ENCODE measurements around the gene PAFAH2. TPM values are rescaled to one million over a fixed set of nuclear protein-coding genes. Genes with fewer than 3 reads are reported as not detected.
"Not testable (repeated sequence)": the region's sequence is repeated elsewhere in the genome, so short reads cannot be mapped to it uniquely, and the experiment has no call there.

The PAFAH2 gene
- total and polyA plus RNA-seq, 2 donors: 28.2 to 73.1 TPM

DNA sequence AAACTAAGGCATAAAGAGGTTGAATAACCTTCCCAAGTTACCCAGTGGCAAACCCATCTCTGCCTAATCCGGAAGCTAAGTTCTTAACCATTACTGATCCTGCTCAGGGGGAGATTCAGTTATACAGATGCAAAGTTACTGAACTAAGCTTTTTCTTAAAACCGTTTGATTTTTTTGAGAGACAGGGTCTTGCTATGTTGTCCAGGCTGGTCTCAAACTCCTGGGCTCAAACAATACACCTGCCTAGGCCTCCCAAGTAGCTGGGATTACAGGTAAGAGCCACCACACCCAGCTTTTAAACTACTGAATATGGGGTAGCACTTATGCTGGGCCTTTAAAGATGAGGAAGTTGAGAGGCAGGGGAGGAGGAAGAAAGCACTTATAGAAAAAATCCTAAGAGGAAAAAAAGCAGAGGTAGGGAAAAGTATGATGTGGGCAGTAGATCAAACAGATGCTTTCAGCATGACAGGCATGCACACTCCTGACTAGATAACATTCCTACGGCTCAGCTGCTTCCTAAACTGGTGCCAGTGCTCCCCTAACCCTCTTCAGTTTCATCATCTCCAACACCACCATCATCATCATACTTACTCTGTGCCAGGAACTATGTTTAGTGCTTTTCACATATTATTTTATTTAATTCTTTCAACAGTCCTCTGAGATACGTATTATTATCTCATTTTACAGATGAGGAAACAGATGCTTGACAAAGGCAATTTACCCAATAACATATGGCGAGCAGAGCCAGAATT, 5.8 kb downstream of the PAFAH2 start:
- peaks cover 41 to 89% of the 10 kb centered on the region in 2 donors for H3K4me1 ChIP-seq (ENCODE audit: control insufficient read depth in 2 of 2, insufficient read depth in 2 of 2, low read length in 2 of 2)
- WGBS: 79% methylated on average over 5 of the region's 5 CpGs
- H3K9me3 ChIP-seq (ENCODE audit: control insufficient read depth in 2 of 2, insufficient read depth in 1 of 2, low read length in 1 of 2): no peaks in the 10 kb centered on the region
- H3K27ac ChIP-seq (ENCODE audit: low read depth in 1 of 2, low read length in 1 of 2): peak overlapping the region; percentile 80 to 96
- H3K4me3 ChIP-seq (ENCODE audit: low read length in 2 of 2): peak overlapping the region in 1 of 2 donors; percentile 24
- no peaks in the 10 kb centered on the region for H3K27me3 ChIP-seq (ENCODE audit: control insufficient read depth in 2 of 2, insufficient read depth in 1 of 2, low read length in 1 of 2)
- no peak for DNase-seq (ENCODE audit: low read depth in 6 of 9, low spot score in 9 of 9)
- H3K36me3 ChIP-seq (ENCODE audit: control insufficient read depth in 2 of 2, insufficient read depth in 2 of 2, low read length in 1 of 2): peaks cover 8 to 19% of the 10 kb centered on the region in 2 donors

DNA sequence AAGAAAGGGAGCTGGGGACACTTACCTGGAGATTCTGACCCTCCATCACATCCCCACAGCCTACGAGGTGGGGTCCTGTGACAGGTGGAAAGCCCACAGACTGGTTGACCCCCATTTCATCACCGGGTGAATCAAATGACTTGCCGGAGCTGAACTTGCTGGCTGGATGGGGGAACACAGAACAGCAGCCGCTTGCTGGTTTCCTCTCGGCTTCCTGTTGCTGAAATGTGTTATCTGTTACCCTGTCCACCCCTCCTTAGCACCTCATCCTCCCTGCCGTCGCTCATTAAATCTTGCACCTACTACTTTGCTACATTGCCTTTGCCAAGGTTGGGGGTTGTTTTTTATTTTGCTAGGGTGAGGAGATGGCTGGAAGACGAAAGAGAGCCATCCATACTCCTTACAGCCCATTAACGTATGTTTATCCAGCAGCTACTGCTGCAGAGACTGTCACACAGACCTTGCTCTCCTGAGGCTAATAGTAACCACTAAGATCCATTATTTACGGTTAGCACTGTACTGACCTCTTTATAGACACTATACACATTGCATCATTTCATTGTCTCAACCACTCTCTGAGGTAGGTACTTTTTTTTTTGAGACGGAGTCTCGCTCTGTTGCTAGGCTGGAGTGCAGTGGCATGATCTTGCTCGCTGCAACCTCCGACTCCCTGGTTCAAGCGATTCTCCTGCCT, 7.0 kb downstream of the PAFAH2 start:
- 27% methylated on average over 15 of the region's 15 CpGs for WGBS
- DNase-seq (ENCODE audit: low read depth in 6 of 9, low spot score in 9 of 9): peak in 3 of 9 donors; percentile 59 to 83 (median 65)
- Histone ChIP-seq H3K4me3 (ENCODE audit: low read length in 2 of 2) (peak overlapping the region; percentile 64 to 92), H3K36me3 (ENCODE audit: control insufficient read depth in 2 of 2, insufficient read depth in 2 of 2, low read length in 1 of 2) (peaks cover 12 to 31% of the 10 kb centered on the region in 2 donors), H3K27me3 (ENCODE audit: control insufficient read depth in 2 of 2, insufficient read depth in 1 of 2, low read length in 1 of 2) (no peaks in the 10 kb centered on the region), H3K9me3 (ENCODE audit: control insufficient read depth in 2 of 2, insufficient read depth in 1 of 2, low read length in 1 of 2) (no peaks in the 10 kb centered on the region), H3K27ac (ENCODE audit: low read depth in 1 of 2, low read length in 1 of 2) (peak overlapping the region; percentile 81 to 96), H3K4me1 (ENCODE audit: control insufficient read depth in 2 of 2, insufficient read depth in 2 of 2, low read length in 2 of 2) (peaks cover 44 to 87% of the 10 kb centered on the region in 2 donors)

DNA sequence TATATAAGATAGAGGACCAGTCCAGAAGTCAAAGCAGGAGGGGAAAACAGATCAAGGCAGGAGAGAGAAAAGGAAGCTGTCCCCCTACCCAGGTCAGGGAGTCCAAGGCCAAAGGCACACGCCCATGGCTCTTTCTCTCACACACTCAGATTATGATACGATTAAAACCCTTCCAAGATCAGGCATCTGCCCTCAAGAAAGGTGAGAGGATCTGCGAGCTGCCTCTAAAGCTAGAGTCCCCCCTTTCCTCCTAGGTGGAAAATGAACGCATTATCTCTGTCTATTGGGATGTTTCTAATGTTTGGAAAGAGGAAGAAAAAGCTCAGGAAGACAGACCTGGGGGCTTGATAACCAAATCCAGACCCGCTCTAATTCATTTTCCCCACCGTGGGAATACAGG, 7.6 kb downstream of the PAFAH2 start:
- no peaks in the 10 kb centered on the region for H3K9me3 ChIP-seq (ENCODE audit: control insufficient read depth in 2 of 2, insufficient read depth in 1 of 2, low read length in 1 of 2)
- H3K4me3 ChIP-seq (ENCODE audit: low read length in 2 of 2): peak overlapping the region; percentile 64 to 92
- no peak for DNase-seq (ENCODE audit: low read depth in 6 of 9, low spot score in 9 of 9)
- H3K4me1 ChIP-seq (ENCODE audit: control insufficient read depth in 2 of 2, insufficient read depth in 2 of 2, low read length in 2 of 2): peaks cover 46 to 88% of the 10 kb centered on the region in 2 donors
- H3K36me3 ChIP-seq (ENCODE audit: control insufficient read depth in 2 of 2, insufficient read depth in 2 of 2, low read length in 1 of 2): peaks cover 15 to 37% of the 10 kb centered on the region in 2 donors
- H3K27ac ChIP-seq (ENCODE audit: low read depth in 1 of 2, low read length in 1 of 2): peak overlapping the region; percentile 81 to 96
- H3K27me3 ChIP-seq (ENCODE audit: control insufficient read depth in 2 of 2, insufficient read depth in 1 of 2, low read length in 1 of 2): no peaks in the 10 kb centered on the region
- WGBS: 19% methylated on average over 6 of the region's 6 CpGs

DNA sequence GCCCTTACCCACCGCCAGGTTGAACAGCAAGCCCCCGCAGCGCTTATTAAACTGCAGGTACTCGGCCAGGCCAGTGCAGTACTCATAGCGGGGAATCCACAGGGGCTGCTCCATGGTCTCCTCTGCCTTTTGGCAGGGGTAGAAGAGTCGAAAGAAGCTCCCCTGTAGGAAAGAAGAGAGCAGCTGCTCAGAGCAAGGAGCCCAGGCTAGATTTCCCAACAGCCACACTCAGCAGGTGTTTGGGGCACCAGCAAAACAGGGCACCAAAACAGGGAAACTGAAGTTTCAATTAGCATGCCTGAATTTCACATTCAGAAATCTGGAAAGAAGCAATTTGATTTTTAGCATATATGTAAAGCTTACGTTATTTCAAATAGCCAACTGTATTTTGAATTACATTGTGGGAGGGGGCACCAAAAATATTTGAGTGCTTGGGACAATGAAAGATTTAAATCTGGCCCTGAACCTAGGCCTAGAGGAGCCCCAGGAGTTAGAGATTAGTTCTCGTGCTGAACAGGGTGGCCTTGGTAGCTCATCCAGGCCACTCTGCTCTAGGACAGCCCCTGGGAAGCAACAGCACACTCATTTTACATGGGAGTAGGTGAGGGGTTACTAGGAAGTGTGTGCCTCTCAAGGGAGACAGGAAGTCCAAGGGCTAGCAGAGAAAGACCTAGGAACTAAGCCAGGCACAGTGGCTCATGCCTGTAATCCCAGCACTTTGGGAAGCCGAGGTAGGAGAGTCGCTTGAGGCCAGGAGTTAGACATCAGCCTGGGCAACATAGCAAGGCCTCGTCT, 8.2 kb downstream of the PAFAH2 start:
- Histone ChIP-seq H3K36me3 (ENCODE audit: control insufficient read depth in 2 of 2, insufficient read depth in 2 of 2, low read length in 1 of 2) (peaks cover 15 to 41% of the 10 kb centered on the region in 2 donors), H3K27ac (ENCODE audit: low read depth in 1 of 2, low read length in 1 of 2) (peak overlapping the region; percentile 84 to 96), H3K27me3 (ENCODE audit: control insufficient read depth in 2 of 2, insufficient read depth in 1 of 2, low read length in 1 of 2) (no peaks in the 10 kb centered on the region), H3K4me3 (ENCODE audit: low read length in 2 of 2) (peak overlapping the region; percentile 64 to 92), H3K9me3 (ENCODE audit: control insufficient read depth in 2 of 2, insufficient read depth in 1 of 2, low read length in 1 of 2) (no peaks in the 10 kb centered on the region), H3K4me1 (ENCODE audit: control insufficient read depth in 2 of 2, insufficient read depth in 2 of 2, low read length in 2 of 2) (peaks cover 42 to 86% of the 10 kb centered on the region in 2 donors)
- DNase-seq (ENCODE audit: low read depth in 6 of 9, low spot score in 9 of 9): peak in 1 of 9 donors; percentile 61
- 56% methylated on average over 11 of the region's 11 CpGs for WGBS

DNA sequence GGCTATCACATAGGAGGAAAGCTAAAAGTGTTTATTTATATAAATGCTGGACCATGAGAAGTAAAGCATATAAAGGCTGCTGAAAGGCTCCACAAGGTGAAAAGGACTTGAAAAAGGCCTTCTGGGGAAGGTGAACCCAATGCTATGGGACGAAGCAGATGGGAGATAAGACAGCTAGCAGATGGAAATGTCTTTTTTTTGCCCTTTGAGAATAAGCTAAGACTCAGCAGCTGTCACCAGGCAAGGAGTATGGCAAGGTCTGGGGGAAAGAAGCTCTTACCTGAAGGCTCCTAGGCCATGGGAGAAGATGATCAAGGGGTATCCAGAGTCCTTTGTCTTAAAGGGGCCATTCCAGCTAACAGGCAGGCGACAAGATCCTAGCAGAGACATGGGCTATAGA, 9.9 kb downstream of the PAFAH2 start:
- Histone ChIP-seq H3K27me3 (ENCODE audit: control insufficient read depth in 2 of 2, insufficient read depth in 1 of 2, low read length in 1 of 2) (no peaks in the 10 kb centered on the region), H3K4me3 (ENCODE audit: low read length in 2 of 2) (peak overlapping the region; percentile 64 to 92), H3K36me3 (ENCODE audit: control insufficient read depth in 2 of 2, insufficient read depth in 2 of 2, low read length in 1 of 2) (peaks cover 30 to 58% of the 10 kb centered on the region in 2 donors), H3K4me1 (ENCODE audit: control insufficient read depth in 2 of 2, insufficient read depth in 2 of 2, low read length in 2 of 2) (peaks cover 40 to 78% of the 10 kb centered on the region in 2 donors), H3K9me3 (ENCODE audit: control insufficient read depth in 2 of 2, insufficient read depth in 1 of 2, low read length in 1 of 2) (no peaks in the 10 kb centered on the region), H3K27ac (ENCODE audit: low read depth in 1 of 2, low read length in 1 of 2) (peak overlapping the region; percentile 87 to 96)
- DNase-seq (ENCODE audit: low read depth in 6 of 9, low spot score in 9 of 9): peak in 1 of 9 donors; percentile 63
- 46% methylated on average over 2 of the region's 2 CpGs for WGBS

DNA sequence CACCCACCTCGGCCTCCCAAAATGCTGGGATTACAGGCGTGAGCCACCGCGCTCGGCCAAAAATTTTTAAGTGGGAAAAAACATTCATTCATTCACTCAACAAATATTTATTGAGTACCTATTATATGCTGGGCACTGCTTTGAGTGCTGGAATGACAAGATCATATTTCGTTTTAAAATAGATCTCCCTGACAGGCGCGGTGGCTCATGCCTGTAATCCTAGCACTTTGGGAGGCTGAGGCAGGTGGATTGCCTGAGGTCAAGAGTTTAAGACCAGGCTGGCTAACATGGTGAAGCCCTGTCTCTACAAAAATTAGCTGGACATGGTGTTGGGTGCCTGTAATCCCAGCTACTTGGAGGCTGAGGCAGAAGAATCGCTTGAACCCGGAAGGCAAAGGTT, 11.1 kb downstream of the PAFAH2 start:
- H3K27ac ChIP-seq (ENCODE audit: low read depth in 1 of 2, low read length in 1 of 2); DNase-seq (ENCODE audit: low read depth in 6 of 9, low spot score in 9 of 9); H3K9me3 ChIP-seq (ENCODE audit: control insufficient read depth in 2 of 2, insufficient read depth in 1 of 2, low read length in 1 of 2); H3K27me3 ChIP-seq (ENCODE audit: control insufficient read depth in 2 of 2, insufficient read depth in 1 of 2, low read length in 1 of 2): not testable (repeated sequence)
- peak overlapping the region; percentile 43 to 92 for H3K4me3 ChIP-seq (ENCODE audit: low read length in 2 of 2)
- 97% methylated on average over 10 of the region's 10 CpGs for WGBS
- H3K4me1 ChIP-seq (ENCODE audit: control insufficient read depth in 2 of 2, insufficient read depth in 2 of 2, low read length in 2 of 2): peaks cover 30 to 74% of the 10 kb centered on the region in 2 donors
- H3K36me3 ChIP-seq (ENCODE audit: control insufficient read depth in 2 of 2, insufficient read depth in 2 of 2, low read length in 1 of 2): peaks cover 42 to 70% of the 10 kb centered on the region in 2 donors

DNA sequence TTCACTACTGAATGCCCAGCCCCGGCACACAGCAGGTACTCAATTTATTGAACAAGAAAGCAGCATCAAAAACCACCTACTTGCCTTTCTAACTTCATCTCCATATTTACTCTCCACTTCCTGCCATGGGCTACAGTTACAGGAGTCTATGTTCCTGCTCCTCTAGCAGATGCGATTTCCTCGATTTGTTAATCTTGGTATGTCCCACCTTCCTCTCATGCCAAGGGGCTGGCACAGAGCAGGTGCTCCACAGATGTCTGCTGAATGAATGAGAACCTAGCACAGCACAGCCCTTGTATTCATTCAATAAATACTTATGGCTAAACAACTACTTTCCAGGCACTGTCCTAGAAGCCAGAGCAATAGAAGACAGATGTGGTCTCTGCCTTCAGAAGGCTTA, 12.2 kb downstream of the PAFAH2 start:
- 39% methylated on average over 3 of the region's 3 CpGs for WGBS
- peaks cover 30 to 67% of the 10 kb centered on the region in 2 donors for H3K4me1 ChIP-seq (ENCODE audit: control insufficient read depth in 2 of 2, insufficient read depth in 2 of 2, low read length in 2 of 2)
- H3K27me3 ChIP-seq (ENCODE audit: control insufficient read depth in 2 of 2, insufficient read depth in 1 of 2, low read length in 1 of 2): no peaks in the 10 kb centered on the region
- H3K36me3 ChIP-seq (ENCODE audit: control insufficient read depth in 2 of 2, insufficient read depth in 2 of 2, low read length in 1 of 2): peaks cover 49 to 81% of the 10 kb centered on the region in 2 donors
- H3K27ac ChIP-seq (ENCODE audit: low read depth in 1 of 2, low read length in 1 of 2): peak overlapping the region in 1 of 2 donors; percentile 53
- peak overlapping the region; percentile 43 to 92 for H3K4me3 ChIP-seq (ENCODE audit: low read length in 2 of 2)
- DNase-seq (ENCODE audit: low read depth in 6 of 9, low spot score in 9 of 9): peak in 1 of 9 donors; percentile 57
- H3K9me3 ChIP-seq (ENCODE audit: control insufficient read depth in 2 of 2, insufficient read depth in 1 of 2, low read length in 1 of 2): no peaks in the 10 kb centered on the region

DNA sequence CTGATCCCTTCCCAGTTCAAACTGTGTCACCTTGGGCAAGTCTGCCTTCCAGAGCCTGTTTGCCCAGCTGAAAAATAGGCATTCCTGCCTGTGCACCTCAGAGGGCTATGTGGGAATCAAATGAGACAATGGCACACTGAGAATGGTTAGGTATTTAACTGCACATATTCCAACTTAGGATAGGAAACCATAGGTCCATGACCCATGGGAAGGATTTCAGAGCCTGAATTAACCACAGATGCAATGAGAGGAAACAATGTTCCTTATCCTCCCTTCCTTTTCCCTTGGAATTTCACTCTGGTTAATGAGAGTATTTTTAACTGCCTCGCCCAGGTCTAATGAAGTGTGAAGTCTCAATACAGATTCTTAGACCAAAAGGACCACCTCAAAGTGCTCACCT, 12.7 kb downstream of the PAFAH2 start:
- 100% methylated on average over 1 of the region's 1 CpG for WGBS

More for the DNA sequence above, 12.7 kb downstream of the PAFAH2 start:
- DNase-seq (ENCODE audit: low read depth in 6 of 9, low spot score in 9 of 9): no peak
- H3K4me1 ChIP-seq (ENCODE audit: control insufficient read depth in 2 of 2, insufficient read depth in 2 of 2, low read length in 2 of 2): peaks cover 30 to 64% of the 10 kb centered on the region in 2 donors
- H3K36me3 ChIP-seq (ENCODE audit: control insufficient read depth in 2 of 2, insufficient read depth in 2 of 2, low read length in 1 of 2): peaks cover 49 to 85% of the 10 kb centered on the region in 2 donors
- H3K9me3 ChIP-seq (ENCODE audit: control insufficient read depth in 2 of 2, insufficient read depth in 1 of 2, low read length in 1 of 2): no peaks in the 10 kb centered on the region
- peak overlapping the region in 1 of 2 donors; percentile 53 for H3K27ac ChIP-seq (ENCODE audit: low read depth in 1 of 2, low read length in 1 of 2)
- no peaks in the 10 kb centered on the region for H3K27me3 ChIP-seq (ENCODE audit: control insufficient read depth in 2 of 2, insufficient read depth in 1 of 2, low read length in 1 of 2)
- peak overlapping the region; percentile 43 to 92 for H3K4me3 ChIP-seq (ENCODE audit: low read length in 2 of 2)
